GM19397 (cell line): ENCODE results near the gene SUSD1.

Experiments
- ATAC-seq: cut with Tn5 transposase; IDR thresholded peaks from one replicate; pipeline ENCODE4 v1.9.1; 2021; ENCODE audit warnings: mild to moderate bottlenecking, moderate library complexity; ENCODE audit not compliant: unreplicated experiment

SUSD1 gene

GRCh38 chr9:112072721-112073638 lies 102.1 kb downstream of the SUSD1 start:
- no peak for ATAC-seq

DNA sequence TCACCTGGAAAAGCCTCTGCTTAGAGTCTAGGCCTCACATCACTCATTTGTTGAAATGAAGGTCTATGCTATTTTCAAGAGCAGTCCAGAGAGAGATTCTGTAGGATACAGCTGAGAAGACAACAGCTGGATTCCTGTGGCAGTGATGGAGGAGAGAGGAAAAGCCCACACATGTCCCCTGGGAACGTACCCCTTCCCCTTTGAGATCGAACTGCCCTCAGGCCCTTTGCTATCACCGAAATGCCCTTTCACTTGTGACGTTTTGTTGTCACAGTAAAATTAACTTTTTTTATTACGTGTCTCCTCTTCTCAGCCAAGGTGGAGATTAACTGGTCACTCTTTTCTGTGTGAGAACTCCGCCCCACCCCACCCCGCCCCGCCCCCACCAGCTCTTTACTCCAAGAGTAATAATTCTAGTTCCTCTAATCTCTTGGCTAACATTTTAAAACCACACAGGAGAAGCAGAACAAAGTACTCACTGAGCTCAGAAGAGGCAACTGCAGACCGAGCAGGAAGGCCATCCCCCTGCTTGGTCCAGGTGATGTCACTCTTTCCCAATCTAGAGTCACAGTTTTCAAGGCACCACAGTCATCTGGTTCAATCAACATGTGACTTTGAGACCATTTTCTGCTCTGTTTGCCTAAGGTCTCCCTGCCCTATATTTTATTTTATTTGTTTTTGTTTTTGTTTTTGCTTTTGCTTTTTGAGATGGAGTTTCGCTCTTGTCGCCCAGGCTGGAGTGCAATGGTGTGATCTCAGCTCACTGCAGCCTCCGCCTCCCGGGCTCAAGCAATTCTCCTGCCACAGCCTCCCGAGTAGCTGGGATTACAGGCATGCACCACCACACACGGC lies 105.6 kb downstream of the SUSD1 start:
- peak; percentile 38 for ATAC-seq

DNA sequence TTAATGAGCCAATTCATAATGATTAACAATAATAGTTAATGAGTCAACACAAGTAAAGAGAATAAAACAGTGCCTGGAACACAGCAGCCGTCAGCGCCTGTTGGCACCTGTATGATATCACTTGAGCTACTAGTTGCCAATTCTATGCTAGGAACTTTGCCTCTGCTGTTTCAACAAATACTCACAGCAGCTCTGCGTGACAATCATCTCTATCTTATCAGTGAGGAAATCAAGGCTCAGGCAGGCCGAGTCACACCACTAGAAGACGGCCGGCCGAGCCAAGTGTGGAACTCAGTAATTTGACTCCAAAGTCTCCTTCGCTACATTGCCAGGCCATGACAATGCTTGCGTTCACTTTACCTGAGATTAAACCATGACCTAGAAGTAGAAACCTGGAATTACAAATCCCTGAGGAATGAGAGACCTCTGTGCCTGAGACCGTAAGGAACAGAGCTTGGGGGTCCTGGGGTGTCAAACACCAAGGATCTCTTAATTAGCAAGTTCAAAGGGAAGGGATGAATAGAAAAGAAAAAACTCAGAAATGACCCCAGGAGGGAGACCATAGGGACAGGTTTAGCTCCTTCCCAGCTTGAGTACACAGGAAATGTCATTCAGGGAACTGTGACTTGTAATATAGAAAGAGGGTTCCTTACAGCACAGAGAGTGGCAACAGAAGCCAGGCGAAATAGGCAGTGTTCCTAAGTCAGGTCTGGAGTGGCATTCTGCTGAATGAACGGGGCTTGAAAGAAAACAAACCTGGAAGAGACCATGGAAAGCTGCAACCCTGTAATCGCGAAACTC lies 109.1 kb downstream of the SUSD1 start:
- no peak for ATAC-seq

DNA sequence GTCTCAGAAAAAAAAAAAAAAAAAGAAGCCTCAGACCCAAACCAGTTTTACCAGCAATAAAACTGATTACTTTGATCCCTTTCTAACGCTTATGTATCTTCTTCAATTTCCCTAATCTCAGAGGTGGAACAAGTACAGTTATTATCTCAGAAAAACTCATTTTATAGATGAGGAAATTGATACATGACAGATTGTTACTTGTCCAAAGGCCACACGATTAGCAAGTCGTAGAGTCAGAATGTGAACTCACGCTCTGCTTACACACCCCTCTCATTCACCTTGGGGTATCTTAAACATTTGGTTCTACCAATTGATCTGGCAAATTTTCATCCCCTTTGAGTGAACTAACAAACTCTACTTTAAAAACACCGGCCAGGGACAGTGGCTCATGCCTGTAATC lies 110.2 kb downstream of the SUSD1 start:
- ATAC-seq, result no peak

DNA sequence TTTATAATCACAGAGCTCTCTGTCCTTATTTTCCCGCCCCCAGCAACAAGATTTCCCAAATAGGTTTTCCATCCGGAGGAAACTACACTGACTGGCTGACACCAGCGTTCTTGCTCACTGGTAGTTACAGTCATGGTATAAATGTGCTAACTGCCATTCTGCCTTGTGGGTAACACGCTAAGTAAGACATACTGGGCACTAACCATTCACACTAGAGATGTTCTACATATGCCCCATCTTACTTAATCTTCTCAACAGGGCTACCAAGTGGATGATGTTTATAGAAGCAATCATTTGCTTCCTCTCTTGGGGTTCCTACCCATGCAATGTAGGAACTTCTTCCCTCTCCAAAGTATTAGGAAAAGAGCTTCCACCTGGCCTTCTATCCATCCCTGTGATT lies 111.5 kb downstream of the SUSD1 start:
- no peak for ATAC-seq

DNA sequence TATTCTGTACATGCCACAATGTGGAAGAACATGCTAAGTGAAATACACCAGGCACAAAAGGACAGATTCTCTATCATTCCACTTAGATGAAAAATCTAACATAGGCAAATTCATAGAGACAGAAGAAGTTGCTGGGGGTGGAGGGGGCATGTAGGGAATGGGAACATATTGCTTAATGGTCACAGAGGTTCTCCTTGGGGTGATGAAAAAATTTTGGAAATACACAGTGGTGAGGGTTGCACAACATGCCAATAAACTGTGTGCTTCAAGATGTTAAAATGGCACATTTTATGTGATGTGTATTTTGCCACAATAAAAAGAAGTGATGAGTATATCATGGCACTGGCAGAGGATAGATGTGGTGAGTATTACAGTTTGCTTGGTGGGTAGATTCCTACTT lies 111.9 kb downstream of the SUSD1 start:
- ATAC-seq, result no peak

DNA sequence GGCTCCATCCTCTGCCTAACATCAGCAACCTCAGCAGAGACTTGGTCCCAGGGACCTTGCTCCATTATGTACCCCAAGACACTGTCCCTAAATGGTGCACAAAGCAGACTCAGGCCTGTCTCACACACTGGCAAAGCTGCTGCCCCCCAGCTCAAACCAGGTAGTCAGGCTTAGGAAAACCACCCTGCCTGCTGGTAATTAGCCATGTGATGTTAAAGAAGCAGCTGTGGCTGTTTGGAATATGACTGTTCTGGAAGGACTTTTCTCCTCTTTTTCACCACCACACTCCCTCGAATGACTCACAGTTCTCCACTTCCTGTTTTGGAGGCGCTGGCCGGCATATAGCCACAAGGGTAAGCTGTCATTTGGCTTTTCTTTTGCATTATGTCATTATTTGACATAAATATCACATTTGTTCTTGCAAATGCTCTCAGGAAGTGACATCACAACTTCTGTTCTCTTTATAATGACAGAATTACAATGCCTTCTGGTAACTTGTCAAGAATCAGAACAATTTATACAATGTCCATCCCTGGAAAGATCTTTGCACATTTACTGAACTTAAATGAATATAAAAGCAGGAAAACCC lies 113.9 kb downstream of the SUSD1 start:
- peak; percentile 62 for ATAC-seq

- no peak for ATAC-seq
Observed at GRCh38 chr9:112059966-112060320, 115.2 kb downstream of the SUSD1 start.

DNA sequence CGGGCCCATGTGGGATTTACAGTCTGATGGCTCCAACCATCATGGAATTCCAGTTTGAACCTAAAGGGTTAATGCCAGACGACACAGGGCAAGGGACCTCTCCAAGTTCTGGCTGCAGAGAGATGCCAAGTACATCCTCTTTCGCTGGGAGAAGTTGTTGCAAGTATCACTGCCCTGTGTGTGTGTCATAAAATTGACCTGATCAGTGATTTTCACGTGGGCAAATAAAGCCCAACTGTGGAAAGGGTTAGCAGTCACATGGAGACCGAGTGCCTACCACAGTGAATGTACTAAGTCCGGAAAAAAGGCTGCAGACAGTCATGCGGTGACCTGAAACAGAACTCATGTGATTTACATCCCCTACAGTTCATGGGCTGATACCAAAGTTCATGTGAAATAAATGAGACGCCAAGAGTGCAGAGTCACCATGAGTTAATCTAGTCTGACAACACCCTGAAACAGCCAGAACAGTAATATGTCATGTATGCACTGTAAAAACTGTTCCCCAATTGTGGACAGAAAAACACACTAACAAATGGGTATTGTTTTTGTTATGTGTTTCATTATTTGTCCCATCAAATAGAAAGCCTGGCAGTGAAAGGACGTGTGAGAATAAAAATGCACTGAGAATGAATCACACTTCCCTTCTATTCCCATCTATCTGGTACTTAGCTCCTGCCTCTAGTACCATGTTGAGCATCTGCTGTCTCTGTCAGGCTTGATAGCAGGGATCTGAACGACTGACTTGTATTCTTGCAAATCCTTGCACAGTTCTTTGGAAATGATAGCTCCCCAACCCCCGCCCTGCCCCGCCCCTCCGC lies 115.7 kb downstream of the SUSD1 start:
- no peak for ATAC-seq

DNA sequence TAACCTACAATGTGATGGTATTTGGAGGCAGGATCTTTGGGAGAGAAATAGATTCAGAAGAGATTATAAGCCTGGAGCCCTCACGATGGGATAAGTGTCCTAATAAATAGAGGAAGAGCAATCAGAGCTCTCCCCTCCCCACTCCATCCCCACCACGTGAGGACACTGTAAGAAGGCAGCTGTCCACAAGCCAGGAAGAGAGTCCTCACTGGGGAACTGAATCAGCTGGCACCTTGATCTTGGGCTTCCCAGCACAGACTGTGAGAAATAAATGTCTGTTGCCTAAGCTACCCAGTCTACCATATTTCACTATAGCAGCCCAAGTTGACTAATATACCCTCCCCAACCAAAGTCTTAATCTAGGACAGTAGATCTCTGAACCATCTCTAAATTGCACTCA lies 118.1 kb downstream of the SUSD1 start:
- ATAC-seq, result no peak

- ATAC-seq, result no peak
Observed at GRCh38 chr9:112054916-112055315, 120.2 kb downstream of the SUSD1 start.

- no peak for ATAC-seq
Observed at GRCh38 chr9:112051812-112052211, 123.3 kb downstream of the SUSD1 start.

DNA sequence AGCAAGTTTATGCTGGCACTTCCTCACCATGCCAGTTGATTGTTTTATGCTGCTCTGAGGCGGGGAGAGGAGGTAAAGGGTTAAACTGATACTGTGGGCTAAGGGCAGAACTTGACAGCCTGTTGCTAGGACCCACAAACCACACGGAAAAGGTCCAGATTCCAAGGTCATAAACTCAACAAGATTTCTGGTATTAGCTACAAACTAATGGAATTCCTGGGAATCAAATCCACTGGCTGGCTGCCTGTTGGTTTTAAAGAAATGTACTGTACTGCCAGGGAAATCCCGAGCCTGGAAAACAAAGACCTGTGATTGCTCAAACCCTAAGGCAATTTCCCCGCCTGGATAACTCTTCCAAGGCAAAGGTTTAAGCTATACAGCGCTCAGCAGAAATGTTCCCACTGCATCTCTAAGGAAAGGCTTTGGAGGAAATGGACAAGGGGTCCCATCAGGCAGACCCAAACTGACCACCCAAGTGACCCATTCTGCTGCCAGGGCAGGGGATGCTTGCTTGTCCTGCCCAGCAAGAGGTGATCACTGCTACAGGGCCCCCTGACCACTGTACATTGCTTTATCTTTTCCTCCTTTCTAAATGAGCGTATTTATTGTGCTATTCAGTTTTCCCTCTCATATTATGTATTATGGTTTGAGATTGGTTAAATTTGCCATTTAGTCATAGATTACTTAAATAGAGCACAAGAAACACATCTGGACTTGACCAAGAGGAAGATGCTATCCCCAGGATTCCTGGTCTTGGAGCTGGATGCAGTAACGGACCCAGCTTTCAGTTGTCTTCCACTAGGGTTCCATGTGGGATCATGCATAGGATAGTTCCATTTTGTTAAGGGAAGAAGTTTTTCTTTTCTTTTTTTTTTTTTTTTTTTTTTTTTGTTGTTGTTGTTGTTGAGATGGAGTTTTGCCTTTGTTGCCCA lies 124.3 kb downstream of the SUSD1 start:
- no peak for ATAC-seq

GRCh38 chr9:112049811-112050516 lies 125.1 kb downstream of the SUSD1 start:
- no peak for ATAC-seq

- ATAC-seq, result no peak
Observed at GRCh38 chr9:112048924-112049691, 126.0 kb downstream of the SUSD1 start.

DNA sequence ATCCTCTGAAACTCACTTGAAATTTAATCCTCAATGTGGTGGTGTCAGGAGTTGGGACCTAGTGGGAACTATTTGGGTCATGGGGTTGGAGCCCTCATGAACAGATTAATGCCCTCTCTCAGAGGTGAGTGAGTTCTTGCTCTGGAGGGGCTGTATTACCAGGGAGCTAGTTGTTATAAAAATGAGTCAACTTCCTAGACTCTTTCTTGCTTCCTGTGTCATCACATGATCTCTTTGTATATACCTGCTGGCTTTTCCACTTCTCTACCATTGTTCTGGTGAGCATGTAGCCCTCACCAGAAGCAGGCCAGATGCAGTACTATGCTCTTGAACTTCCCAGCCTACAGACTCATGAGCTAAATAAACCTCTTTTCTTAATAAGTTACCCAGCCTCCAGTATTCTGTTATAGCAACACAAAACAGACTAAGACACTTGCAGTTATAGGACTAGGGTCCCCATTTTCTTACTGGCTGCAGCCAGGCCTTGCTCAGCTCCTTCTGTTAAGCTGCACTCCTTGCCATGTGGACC lies 127.5 kb downstream of the SUSD1 start:
- no peak for ATAC-seq

DNA sequence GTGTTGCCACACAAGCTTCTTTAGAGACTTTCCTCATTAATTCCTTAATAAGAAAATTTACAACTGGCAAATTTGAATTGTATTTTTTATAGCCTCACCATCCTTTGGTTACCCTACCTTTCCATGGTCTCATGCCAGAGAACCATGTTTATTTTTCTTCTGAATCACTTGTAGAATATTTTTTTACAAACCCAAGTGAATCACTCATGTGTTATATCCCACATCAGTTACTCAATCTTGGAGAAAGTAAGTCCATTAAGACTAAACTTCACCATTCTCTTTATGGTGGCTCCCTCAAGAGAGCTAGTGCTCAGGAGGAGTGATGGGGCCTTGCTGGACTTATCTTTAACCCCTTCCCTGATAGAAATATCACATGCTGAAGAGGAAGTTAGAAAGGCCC lies 128.9 kb downstream of the SUSD1 start:
- no peak for ATAC-seq
